Hepatocyte (in vitro differentiated cells): ENCODE measurements around the gene RXRB. TPM values are rescaled to one million over a fixed set of nuclear protein-coding genes. Genes with fewer than 3 reads are reported as not detected.

Experiments used
- DNase-seq: peaks from one replicate; pipeline ENCODE4 v3.0.0-alpha.2; 2016; ENCODE audit warnings: low spot score
- H2AFZ ChIP-seq: fragments of 200-600 bp; sonication (generic); 2 replicates; pipeline ENCODE4 v1.6.0; 2016; ENCODE audit warnings: antibody characterized with exemption, mild to moderate bottlenecking
- H3K27ac ChIP-seq: fragments of 200-600 bp; sonication (generic); 2 replicates; pipeline ENCODE4 v1.5.1; 2016; ENCODE audit warnings: mild to moderate bottlenecking
- H3K27me3 ChIP-seq: fragments of 200-600 bp; sonication (generic); 2 replicates; pipeline ENCODE4 v1.6.1; 2016
- H3K36me3 ChIP-seq: fragments of 200-600 bp; sonication (generic); replicated peaks from 2 replicates; pipeline ENCODE4 v1.5.1; 2016; ENCODE audit warnings: low read depth; ENCODE audit not compliant: insufficient read depth
- H3K4me1 ChIP-seq: fragments of 200-600 bp; sonication (generic); 2 replicates; pipeline ENCODE4 v1.5.1; 2016; ENCODE audit warnings: mild to moderate bottlenecking, moderate library complexity; ENCODE audit not compliant: insufficient read depth
- H3K4me2 ChIP-seq: fragments of 200-600 bp; sonication (generic); 2 replicates; pipeline ENCODE4 v1.6.0; 2016
- H3K4me3 ChIP-seq: fragments of 200-600 bp; sonication (generic); 2 replicates; pipeline ENCODE4 v1.5.1; 2016; ENCODE audit warnings: mild to moderate bottlenecking
- H3K79me2 ChIP-seq: fragments of 200-600 bp; sonication (generic); 2 replicates; pipeline ENCODE4 v1.6.0; 2017; ENCODE audit warnings: mild to moderate bottlenecking
- H3K9me2 ChIP-seq: fragments of 200-600 bp; sonication (generic); replicated peaks from 2 replicates; pipeline ENCODE4 v1.6.0; 2017; ENCODE audit warnings: mild to moderate bottlenecking; ENCODE audit not compliant: insufficient read depth
- H3K9me3 ChIP-seq: fragments of 200-600 bp; sonication (generic); 2 replicates; pipeline ENCODE4 v1.5.1; 2016; ENCODE audit warnings: low read depth, mild to moderate bottlenecking
- H4K20me1 ChIP-seq: fragments of 200-600 bp; sonication (generic); 2 replicates; pipeline ENCODE4 v1.6.0; 2016; ENCODE audit warnings: mild to moderate bottlenecking; ENCODE audit not compliant: insufficient read depth, poor library complexity, severe bottlenecking
- EZH2 ChIP-seq: fragments of 200-600 bp; sonication (generic); IDR thresholded peaks from 2 replicates; pipeline ENCODE4 v1.6.1; 2016; ENCODE audit warnings: antibody characterized with exemption, mild to moderate bottlenecking, borderline replicate concordance
- EZH2phosphoT487 ChIP-seq: fragments of 200-600 bp; sonication (generic); IDR thresholded peaks from one replicate; pipeline ENCODE4 v1.6.1; 2018; ENCODE audit warnings: antibody characterized with exemption, mild to moderate bottlenecking, low read depth, moderate library complexity; ENCODE audit not compliant: unreplicated experiment, severe bottlenecking
- WGBS: methylation state at CpG from one replicate; pipeline ENCODE4 v1.1.6; 2016; ENCODE audit warnings: low lambda C conversion rate; ENCODE audit errors: missing lambda C conversion rate; 5-methylcytosine and 5-hydroxymethylcytosine counted together
- polyA plus RNA-seq: library from polyadenylated mRNA; unstranded; fragments of >200 nt; fragmentation: Nextera tagmentation; extraction: Ambion mirVana; gene quantifications from 2 replicates; pipeline ENCODE4 v1.2.1, GENCODE V29; 2016
- total RNA-seq: library from RNA; depleted of rRNA; stranded (reverse); fragments of >200 nt; gene quantifications from 2 replicates; pipeline ENCODE4 v1.2.3, GENCODE V29; 2014
- TF ChIP-seq, protein P1 (sequence below): fragments of 200-600 bp; sonication (generic); IDR thresholded peaks from 2 replicates; pipeline ENCODE4 v1.5.1; 2016; ENCODE audit warnings: antibody characterized with exemption, mild to moderate bottlenecking; ENCODE audit not compliant: poor library complexity

Gene RXRB
- total and polyA plus RNA-seq, 2 experiments from 2014 or later: 17.0 to 24.6 TPM

DNA sequence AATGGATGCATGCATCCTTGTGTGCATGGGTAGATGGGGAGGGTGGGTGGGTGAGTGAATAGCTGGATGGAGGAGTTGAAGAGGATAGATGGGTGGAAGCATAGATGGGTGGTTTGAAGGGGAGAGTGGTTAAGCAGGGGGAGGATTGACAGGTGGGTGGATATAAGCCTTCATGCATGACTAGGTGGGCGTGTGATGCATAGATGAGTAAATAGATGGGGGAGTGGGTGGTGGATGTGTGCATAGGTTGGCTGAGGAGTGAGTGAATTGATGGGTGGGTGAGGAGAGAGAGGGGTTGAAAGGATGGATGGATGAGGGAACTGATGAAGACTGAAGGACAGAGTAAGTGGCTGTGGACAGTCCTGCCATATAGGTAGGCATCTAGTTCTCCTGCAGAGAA is 12.7 kb downstream of the RXRB start:
- no peaks in the 10 kb centered on the region for H3K79me2 ChIP-seq
- no peak overlapping the region for H3K27ac ChIP-seq
- no peak for DNase-seq
- no peaks in the 10 kb centered on the region for H3K9me3 ChIP-seq
- no peak overlapping the region for H3K4me3 ChIP-seq
- H3K4me2 ChIP-seq: no peak overlapping the region
- H4K20me1 ChIP-seq: no peaks in the 10 kb centered on the region
- H3K9me2 ChIP-seq: no peaks in the 10 kb centered on the region
- no peak overlapping the region for H2AFZ ChIP-seq
- no peaks in the 10 kb centered on the region for H3K36me3 ChIP-seq
- TF ChIP-seq EZH2: no peak
- no peak for TF ChIP-seq EZH2phosphoT487
- TF ChIP-seq, protein P1, sequence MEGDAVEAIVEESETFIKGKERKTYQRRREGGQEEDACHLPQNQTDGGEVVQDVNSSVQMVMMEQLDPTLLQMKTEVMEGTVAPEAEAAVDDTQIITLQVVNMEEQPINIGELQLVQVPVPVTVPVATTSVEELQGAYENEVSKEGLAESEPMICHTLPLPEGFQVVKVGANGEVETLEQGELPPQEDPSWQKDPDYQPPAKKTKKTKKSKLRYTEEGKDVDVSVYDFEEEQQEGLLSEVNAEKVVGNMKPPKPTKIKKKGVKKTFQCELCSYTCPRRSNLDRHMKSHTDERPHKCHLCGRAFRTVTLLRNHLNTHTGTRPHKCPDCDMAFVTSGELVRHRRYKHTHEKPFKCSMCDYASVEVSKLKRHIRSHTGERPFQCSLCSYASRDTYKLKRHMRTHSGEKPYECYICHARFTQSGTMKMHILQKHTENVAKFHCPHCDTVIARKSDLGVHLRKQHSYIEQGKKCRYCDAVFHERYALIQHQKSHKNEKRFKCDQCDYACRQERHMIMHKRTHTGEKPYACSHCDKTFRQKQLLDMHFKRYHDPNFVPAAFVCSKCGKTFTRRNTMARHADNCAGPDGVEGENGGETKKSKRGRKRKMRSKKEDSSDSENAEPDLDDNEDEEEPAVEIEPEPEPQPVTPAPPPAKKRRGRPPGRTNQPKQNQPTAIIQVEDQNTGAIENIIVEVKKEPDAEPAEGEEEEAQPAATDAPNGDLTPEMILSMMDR: no peak
- WGBS: 75% methylated on average over 1 of the region's 1 CpG
- peaks cover 12% of the 10 kb centered on the region for H3K4me1 ChIP-seq
- peaks cover 19% of the 10 kb centered on the region for H3K27me3 ChIP-seq

DNA sequence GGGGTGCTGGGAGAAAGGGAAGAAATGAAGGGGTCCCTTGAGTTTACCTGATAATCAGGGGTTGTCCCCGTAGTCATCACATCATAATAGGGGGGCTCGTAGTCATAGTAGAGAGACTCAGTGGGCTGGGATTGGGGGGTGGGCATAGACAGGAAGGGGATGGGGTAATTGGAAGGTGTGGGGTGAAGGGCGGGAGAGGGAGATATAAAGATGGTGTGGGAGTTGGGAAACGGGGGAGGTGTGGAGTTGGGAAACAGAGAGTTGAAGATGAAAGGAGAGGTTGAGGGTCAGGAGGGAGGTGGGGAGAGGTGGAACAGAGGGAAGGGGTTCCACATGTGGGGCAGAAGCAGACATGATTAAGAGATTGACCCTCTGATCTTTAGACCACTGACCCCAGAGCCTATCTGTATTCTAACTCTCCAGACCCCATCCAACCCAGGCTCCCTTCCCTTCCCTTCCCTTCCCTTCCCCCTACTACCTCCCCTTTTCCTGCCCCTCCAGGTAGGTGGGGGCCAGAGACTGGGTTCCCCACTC is 14.7 kb downstream of the RXRB start:
- H3K9me3 ChIP-seq: no peaks in the 10 kb centered on the region
- H3K79me2 ChIP-seq: no peaks in the 10 kb centered on the region
- no peaks in the 10 kb centered on the region for H3K9me2 ChIP-seq
- no peak overlapping the region for H3K27ac ChIP-seq
- TF ChIP-seq EZH2 (no peak), EZH2phosphoT487 (no peak)
- TF ChIP-seq, protein P1: no peak
- DNase-seq: no peak
- WGBS: 100% methylated on average over 1 of the region's 4 CpGs
- H3K36me3 ChIP-seq: no peaks in the 10 kb centered on the region
- no peaks in the 10 kb centered on the region for H4K20me1 ChIP-seq
- H3K4me1 ChIP-seq: no peaks in the 10 kb centered on the region
- no peak overlapping the region for H3K4me2 ChIP-seq
- no peak overlapping the region for H2AFZ ChIP-seq
- H3K4me3 ChIP-seq: no peak overlapping the region
- H3K27me3 ChIP-seq: no peaks in the 10 kb centered on the region

DNA sequence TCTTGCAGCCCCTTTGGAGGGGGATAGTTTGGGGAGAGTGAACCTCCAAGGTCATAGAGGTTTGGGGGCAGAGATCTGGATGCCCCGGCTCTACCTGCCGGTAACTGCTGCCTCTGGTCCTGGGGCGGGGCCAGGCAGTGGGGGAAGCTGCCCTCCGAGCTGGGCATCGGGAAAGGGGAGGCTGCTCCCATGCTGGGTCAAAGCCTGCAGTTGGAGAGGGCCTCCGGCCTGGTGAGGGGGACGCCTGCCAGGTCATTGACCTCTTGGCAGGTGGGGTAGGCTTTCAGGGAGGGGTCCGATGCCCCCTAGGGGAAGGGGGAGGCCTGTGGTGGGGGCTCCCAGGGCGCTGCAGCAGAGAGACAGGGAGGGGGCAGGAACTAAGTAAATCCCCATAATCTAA is 15.3 kb downstream of the RXRB start:
- WGBS: 83% methylated on average over 9 of the region's 9 CpGs
- Histone ChIP-seq H3K27ac (no peak overlapping the region), H2AFZ (no peak overlapping the region), H4K20me1 (no peaks in the 10 kb centered on the region), H3K9me2 (no peaks in the 10 kb centered on the region), H3K4me3 (no peak overlapping the region), H3K79me2 (no peaks in the 10 kb centered on the region), H3K36me3 (no peaks in the 10 kb centered on the region), H3K4me2 (no peak overlapping the region), H3K27me3 (no peaks in the 10 kb centered on the region), H3K9me3 (no peaks in the 10 kb centered on the region), H3K4me1 (no peaks in the 10 kb centered on the region)
- DNase-seq: no peak
- TF ChIP-seq, protein P1: no peak
- TF ChIP-seq EZH2phosphoT487 (no peak), EZH2 (no peak)
